ENCODE measurements around the gene CHMP1A. TPM values are rescaled to one million over a fixed set of nuclear protein-coding genes. Genes with fewer than 3 reads are reported as not detected.
A peak's percentile ranks its signal among the peaks of the same experiment; 100 is the strongest.
"Not testable (repeated sequence)": the region's sequence is repeated elsewhere in the genome, so short reads cannot be mapped to it uniquely, and the experiment has no call there.

Gene CHMP1A
- total RNA-seq, 4 donors from 2014 or later, result 71.8 to 125 (median 86.6) TPM

- peak in 1 of 2 donors; percentile 74 for DNase-seq (ENCODE audit: low spot score in 2 of 2)
- TF ChIP-seq EP300 (IDR thresholded peaks at IDR 0.05) (no peak), POLR2AphosphoS5 (IDR thresholded peaks at IDR 0.05) (no peak), POLR2A (IDR thresholded peaks at IDR 0.05) (no peak), CTCF (IDR thresholded peaks at IDR 0.05) (no peak)
- 90% methylated on average over 5 of the region's 11 CpGs for WGBS
- Histone ChIP-seq H3K4me3 (no peak overlapping the region), H3K4me1 (no peaks in the 10 kb centered on the region), H3K27ac (no peak overlapping the region), H3K36me3 (peaks cover 81% of the 10 kb centered on the region), H3K9me3 (no peaks in the 10 kb centered on the region), H3K27me3 (no peaks in the 10 kb centered on the region)
Observed at GRCh38 chr16:89693289-89693731, 35.8 kb upstream of the CHMP1A start.

- TF ChIP-seq POLR2A (IDR thresholded peaks at IDR 0.05) (no peak), CTCF (IDR thresholded peaks at IDR 0.05) (no peak), EP300 (IDR thresholded peaks at IDR 0.05) (no peak)
- no CpG with 5 or more reads among the region's 13 CpGs for WGBS
- Histone ChIP-seq H3K27me3 (no peaks in the 10 kb centered on the region), H3K36me3 (peaks cover 71% of the 10 kb centered on the region), H3K9me3 (no peaks in the 10 kb centered on the region), H3K4me3 (no peak overlapping the region), H3K27ac (no peak overlapping the region), H3K4me1 (peaks cover 12% of the 10 kb centered on the region)
- peak in 1 of 2 donors; percentile 61 for DNase-seq (ENCODE audit: low spot score in 2 of 2)
Observed at GRCh38 chr16:89691986-89692569, 34.6 kb upstream of the CHMP1A start.

DNA sequence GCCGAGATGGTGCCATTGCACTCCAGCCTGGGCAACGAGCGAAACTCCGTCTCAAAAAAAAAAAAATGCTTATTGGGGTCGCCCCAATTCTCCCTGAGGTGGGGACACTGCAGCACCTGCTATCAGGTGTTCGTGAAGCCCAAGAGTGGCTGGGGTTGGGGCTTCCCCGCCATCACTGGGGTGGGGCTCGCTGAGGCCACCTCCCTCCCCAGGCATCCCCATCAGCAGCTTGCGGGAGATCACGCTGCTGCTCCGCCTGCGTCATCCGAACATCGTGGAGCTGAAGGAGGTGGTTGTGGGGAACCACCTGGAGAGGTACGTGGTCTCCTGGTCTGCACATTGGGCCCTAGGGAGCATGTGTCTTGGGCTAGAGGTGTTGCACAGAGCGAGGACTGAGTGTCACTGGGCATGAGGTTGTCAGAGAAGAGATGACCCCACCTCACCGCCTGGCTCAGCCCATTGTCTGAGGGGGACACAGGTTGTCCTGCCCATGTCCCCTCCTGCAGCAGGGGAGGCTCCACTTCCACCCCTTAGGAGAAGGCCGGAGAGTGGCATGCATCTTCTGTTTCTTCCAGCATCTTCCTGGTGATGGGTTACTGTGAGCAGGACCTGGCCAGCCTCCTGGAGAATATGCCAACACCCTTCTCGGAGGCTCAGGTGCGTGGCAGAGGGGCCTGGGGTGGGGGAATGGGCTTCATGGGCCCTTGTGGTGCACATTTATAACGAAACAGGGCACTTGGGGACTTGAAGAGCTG, 33.9 kb upstream of the CHMP1A start:
- peaks cover 14% of the 10 kb centered on the region for H3K4me1 ChIP-seq
- no peak for TF ChIP-seq POLR2A (IDR thresholded peaks at IDR 0.05)
- no peak for TF ChIP-seq EP300 (IDR thresholded peaks at IDR 0.05)
- no peak for TF ChIP-seq CTCF (IDR thresholded peaks at IDR 0.05)
- no peak for TF ChIP-seq POLR2AphosphoS5 (IDR thresholded peaks at IDR 0.05)
- no peak overlapping the region for H3K27ac ChIP-seq
- no peak overlapping the region for H3K4me3 ChIP-seq
- H3K36me3 ChIP-seq, result peaks cover 67% of the 10 kb centered on the region
- no peaks in the 10 kb centered on the region for H3K27me3 ChIP-seq
- DNase-seq (ENCODE audit: low spot score in 2 of 2), result peak in 1 of 2 donors; percentile 54
- no peaks in the 10 kb centered on the region for H3K9me3 ChIP-seq
- 94% methylated on average over 15 of the region's 21 CpGs for WGBS

- Histone ChIP-seq H3K27me3 (no peaks in the 10 kb centered on the region), H3K4me1 (peaks cover 21% of the 10 kb centered on the region), H3K9me3 (no peaks in the 10 kb centered on the region), H3K36me3 (peaks cover 60% of the 10 kb centered on the region), H3K27ac (no peak overlapping the region), H3K4me3 (no peak overlapping the region)
- peak in 1 of 2 donors; percentile 67 for DNase-seq (ENCODE audit: low spot score in 2 of 2)
- WGBS, result 89% methylated on average over 15 of the region's 16 CpGs
- TF ChIP-seq EP300 (IDR thresholded peaks at IDR 0.05), result no peak
- no peak for TF ChIP-seq POLR2AphosphoS5 (IDR thresholded peaks at IDR 0.05)
Observed at GRCh38 chr16:89690392-89690901, 32.9 kb upstream of the CHMP1A start.

GRCh38 chr16:89689621-89690020, 32.1 kb upstream of the CHMP1A start:
- not testable (repeated sequence) for H3K4me3 ChIP-seq, H3K27me3 ChIP-seq, H3K27ac ChIP-seq, H3K9me3 ChIP-seq
- WGBS, result 79% methylated on average over 4 of the region's 4 CpGs
- H3K4me1 ChIP-seq, result peaks cover 21% of the 10 kb centered on the region
- peaks cover 52% of the 10 kb centered on the region for H3K36me3 ChIP-seq
- DNase-seq (ENCODE audit: low spot score in 2 of 2), result peak in 1 of 2 donors; percentile 28

DNA sequence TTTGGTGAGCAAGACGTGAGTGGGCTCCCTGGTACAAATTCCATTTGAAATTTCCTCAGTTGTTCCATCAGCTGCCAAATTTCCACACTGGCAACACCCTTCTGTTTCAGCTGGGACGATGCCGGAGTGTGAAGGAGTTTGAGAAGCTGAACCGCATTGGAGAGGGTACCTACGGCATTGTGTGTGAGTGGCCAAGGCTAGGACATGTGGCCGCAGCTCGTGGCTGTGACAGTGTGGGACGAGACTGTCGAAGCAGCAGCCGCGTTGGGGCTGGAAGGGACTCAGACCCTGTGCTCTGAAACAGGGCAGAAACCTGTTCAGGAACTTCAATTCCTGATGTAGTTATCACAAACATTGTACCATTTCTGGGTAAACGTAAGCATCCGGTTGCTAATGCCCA, 31.6 kb upstream of the CHMP1A start:
- Histone ChIP-seq H3K27ac (no peak overlapping the region), H3K36me3 (peaks cover 47% of the 10 kb centered on the region), H3K9me3 (no peaks in the 10 kb centered on the region), H3K4me3 (no peak overlapping the region), H3K27me3 (no peaks in the 10 kb centered on the region), H3K4me1 (peaks cover 21% of the 10 kb centered on the region)
- no peak for TF ChIP-seq EP300 (IDR thresholded peaks at IDR 0.05)
- no peak for TF ChIP-seq CTCF (IDR thresholded peaks at IDR 0.05)
- no peak for TF ChIP-seq POLR2AphosphoS5 (IDR thresholded peaks at IDR 0.05)
- no peak for TF ChIP-seq POLR2A (IDR thresholded peaks at IDR 0.05)
- DNase-seq (ENCODE audit: low spot score in 2 of 2), result peak in 1 of 2 donors; percentile 58
- WGBS, result 92% methylated on average over 13 of the region's 13 CpGs

Measured in suprapubic skin (tissue), 4 donors.